BE2C (cell line): ENCODE results near the gene IPMK.

Experiments
- DNase-seq: peaks from one replicate; pipeline ENCODE4 v3.0.0-alpha.2; 2020
- H3K27me3 ChIP-seq: fragments of 250-450 bp; sonication (Bioruptor Pico); 2 replicates; pipeline ENCODE4 v1.5.1; 2020; ENCODE audit warnings: mild to moderate bottlenecking
- H3K36me3 ChIP-seq: fragments of 250-450 bp; sonication (Bioruptor Pico); 2 replicates; pipeline ENCODE4 v1.5.1; 2020; ENCODE audit warnings: mild to moderate bottlenecking
- H3K4me1 ChIP-seq: fragments of 250-450 bp; sonication (Bioruptor Pico); 2 replicates; pipeline ENCODE4 v1.5.1; 2020
- H3K4me3 ChIP-seq: 2 replicates; pipeline ENCODE4 v1.5.1; 2011; ENCODE audit warnings: low read depth, low read length
- H3K9me3 ChIP-seq: fragments of 250-450 bp; sonication (Bioruptor Pico); 2 replicates; pipeline ENCODE4 v1.5.1; 2020
- CTCF ChIP-seq: IDR thresholded peaks from 2 replicates; pipeline ENCODE4 v1.5.1; 2012; ENCODE audit warnings: mild to moderate bottlenecking, low read depth, low read length

Gene IPMK

GRCh38 chr10:58269782-58270290 lies 2.1 kb upstream of the IPMK start:
- no peak for DNase-seq
- no peaks in the 10 kb centered on the region for H3K27me3 ChIP-seq
- no peak for TF ChIP-seq CTCF
- H3K9me3 ChIP-seq, result no peaks in the 10 kb centered on the region
- H3K36me3 ChIP-seq, result no peaks in the 10 kb centered on the region
- H3K4me3 ChIP-seq, result peak overlapping the region; percentile 83
- no peaks in the 10 kb centered on the region for H3K4me1 ChIP-seq

- Histone ChIP-seq H3K9me3 (no peaks in the 10 kb centered on the region), H3K4me1 (no peaks in the 10 kb centered on the region), H3K27me3 (no peaks in the 10 kb centered on the region), H3K36me3 (no peaks in the 10 kb centered on the region), H3K4me3 (peak within 1 kb of the TSS; percentile 83)
- no peak for TF ChIP-seq CTCF
- DNase-seq, result peak; percentile 98
Observed at GRCh38 chr10:58268946-58269781, 1.5 kb upstream of the IPMK start, which contains the start of gene CISD1. TSS of gene CISD1 (plus strand) at chr10:58269162. CDS start at chr10:58269274, 112 bp downstream.

GRCh38 chr10:58268454-58268945 lies 806 bp upstream of the IPMK start:
- Histone ChIP-seq H3K9me3 (no peaks in the 10 kb centered on the region), H3K36me3 (no peaks in the 10 kb centered on the region), H3K4me3 (peak overlapping the region; percentile 83), H3K27me3 (no peaks in the 10 kb centered on the region), H3K4me1 (no peaks in the 10 kb centered on the region)
- no peak for DNase-seq
- no peak for TF ChIP-seq CTCF

GRCh38 chr10:58266826-58267712 lies 625 bp downstream of the IPMK start:
- Histone ChIP-seq H3K4me1 (no peaks in the 10 kb centered on the region), H3K9me3 (no peaks in the 10 kb centered on the region), H3K4me3 (peak overlapping the region; percentile 83), H3K27me3 (no peaks in the 10 kb centered on the region), H3K36me3 (no peaks in the 10 kb centered on the region)
- DNase-seq, result peak; percentile 27
- no peak for TF ChIP-seq CTCF

GRCh38 chr10:58266003-58266825 lies 1.5 kb downstream of the IPMK start:
- no peaks in the 10 kb centered on the region for H3K9me3 ChIP-seq
- no peak for DNase-seq
- no peaks in the 10 kb centered on the region for H3K27me3 ChIP-seq
- peak overlapping the region; percentile 83 for H3K4me3 ChIP-seq
- H3K4me1 ChIP-seq, result no peaks in the 10 kb centered on the region
- no peaks in the 10 kb centered on the region for H3K36me3 ChIP-seq
- TF ChIP-seq CTCF, result no peak
